Posterior cingulate gyrus (tissue), 11 donors: Measurements from ENCODE around the gene CELSR1.
"Not testable (repeated sequence)": the region's sequence is repeated elsewhere in the genome, so short reads cannot be mapped to it uniquely, and the experiment has no call there.

ENCODE experiments used
- DNase-seq, 10 donors: peaks; one replicate each; pipeline versions ENCODE4 v3.0.0 to v3.0.0-alpha.2; 2020 to 2021; ENCODE audit warnings: mixed read lengths in 3 of 10
- intact Hi-C: fragments of 100-400 bp; cut with DNase I; formaldehyde crosslinking; loops from one replicate; pipeline ENCODE4 v1.15.1; 2023

Gene CELSR1

GRCh38 chr22:46415776-46416519, 121.5 kb downstream of the CELSR1 start:
- intact Hi-C loops: no loop called here
- peak in 6 of 10 donors; percentile 17 to 91 (median 63) for DNase-seq

- intact Hi-C loops: no loop called here
These were observed 122.7 kb downstream of the CELSR1 start for GRCh38 chr22:46414704-46415103.

GRCh38 chr22:46413725-46414379, 123.6 kb downstream of the CELSR1 start:
- DNase-seq: peak in 1 of 10 donors; percentile 37
- intact Hi-C loops: no loop called here

More at GRCh38 chr22:46414704-46415103, 122.7 kb downstream of the CELSR1 start:
- DNase-seq: peak in 1 of 10 donors; percentile 59

- intact Hi-C loops: no loop called here
- DNase-seq: peak in 2 of 10 donors; percentile 47 to 64
These were observed 126.1 kb downstream of the CELSR1 start for GRCh38 chr22:46411347-46411746.

- DNase-seq: peak in 1 of 10 donors; percentile 53
- intact Hi-C loops: no loop called here
These were observed 127.1 kb downstream of the CELSR1 start for GRCh38 chr22:46410291-46410808.

- intact Hi-C loops: no loop called here
- peak in 1 of 10 donors; percentile 64 for DNase-seq
These were observed 127.7 kb downstream of the CELSR1 start for GRCh38 chr22:46409631-46410210.

- DNase-seq: peak in 1 of 10 donors; percentile 57
- intact Hi-C loops: no loop called here
These were observed 128.6 kb downstream of the CELSR1 start for GRCh38 chr22:46408568-46409506.

- peak in 2 of 10 donors; percentile 44 to 52 for DNase-seq
- intact Hi-C loops: no loop called here
These were observed 129.7 kb downstream of the CELSR1 start for GRCh38 chr22:46407748-46408147.

GRCh38 chr22:46406791-46407190, 130.6 kb downstream of the CELSR1 start:
- DNase-seq: peak in 1 of 10 donors; percentile 61
- intact Hi-C loops: no loop called here

- peak in 1 of 10 donors; percentile 54 for DNase-seq
- intact Hi-C loops: no loop called here
These were observed 131.1 kb downstream of the CELSR1 start for GRCh38 chr22:46406349-46406748.

GRCh38 chr22:46405901-46406300, 131.5 kb downstream of the CELSR1 start:
- intact Hi-C loops: no loop called here
- peak in 1 of 10 donors; percentile 43 for DNase-seq

- peak in 1 of 10 donors; percentile 50 for DNase-seq
- intact Hi-C loops: not testable (repeated sequence)
These were observed 133.5 kb downstream of the CELSR1 start for GRCh38 chr22:46403880-46404279.

GRCh38 chr22:46402505-46402904, 134.9 kb downstream of the CELSR1 start:
- DNase-seq: no peak
- intact Hi-C loops: no loop called here

- peak in 2 of 10 donors; percentile 6 to 43 for DNase-seq
- intact Hi-C loops: no loop called here
These were observed 136.1 kb downstream of the CELSR1 start for GRCh38 chr22:46401370-46401769.

- peak in 1 of 10 donors; percentile 72 for DNase-seq
- intact Hi-C loops: no loop called here
These were observed 138.0 kb downstream of the CELSR1 start for GRCh38 chr22:46399251-46400024.

GRCh38 chr22:46397951-46398350, 139.5 kb downstream of the CELSR1 start:
- no peak for DNase-seq
- intact Hi-C loops: no loop called here

GRCh38 chr22:46397514-46397913, 139.9 kb downstream of the CELSR1 start:
- intact Hi-C loops: no loop called here
- no peak for DNase-seq

GRCh38 chr22:46397049-46397448, 140.4 kb downstream of the CELSR1 start:
- DNase-seq, intact Hi-C loops: not testable (repeated sequence)

GRCh38 chr22:46395145-46395544, 142.3 kb downstream of the CELSR1 start:
- intact Hi-C loops: no loop called here
- DNase-seq: peak in 1 of 10 donors; percentile 76
